SK-N-SH (cell line): ENCODE measurements around the gene AKR1C1.

ENCODE experiments used
- CTCF ChIP-seq: fragments of 200-600 bp; sonication (generic); IDR thresholded peaks from 2 replicates; pipeline ENCODE4 v1.6.1; 2017; ENCODE audit warnings: antibody characterized with exemption, mild to moderate bottlenecking, moderate library complexity
- FOXJ3 ChIP-seq: sonication (generic); formaldehyde crosslinking; IDR thresholded peaks from 2 replicates; pipeline ENCODE4 v1.5.1; 2020; ENCODE audit warnings: mild to moderate bottlenecking, missing genetic modification reagents
- GATA2 ChIP-seq: sonication (generic); formaldehyde crosslinking; IDR thresholded peaks from 2 replicates; pipeline ENCODE4 v1.5.0; 2020; ENCODE audit warnings: mild to moderate bottlenecking, missing genetic modification reagents
- JUND ChIP-seq: IDR thresholded peaks from 2 replicates; pipeline ENCODE4 v1.4.0; 2012
- MXI1 ChIP-seq: IDR thresholded peaks from 2 replicates; pipeline ENCODE4 v1.6.1; 2012; ENCODE audit warnings: mild to moderate bottlenecking, low read depth, low read length, improper control_type of control experiment
- POLR2AphosphoS5 ChIP-seq: IDR thresholded peaks from 2 replicates; pipeline ENCODE4 v1.6.1; 2012; ENCODE audit warnings: low read depth, low read length
- REST ChIP-seq: IDR thresholded peaks from 2 replicates; pipeline ENCODE4 v1.6.1; 2012; ENCODE audit warnings: mild to moderate bottlenecking, low read depth, low read length, moderate library complexity
- RXRA ChIP-seq: IDR thresholded peaks from 2 replicates; pipeline ENCODE4 v1.4.0; 2012; ENCODE audit warnings: low read depth, mild to moderate bottlenecking, borderline replicate concordance
- SIN3A ChIP-seq: IDR thresholded peaks from 2 replicates; pipeline ENCODE4 v1.6.1; 2012; ENCODE audit warnings: low read depth, mild to moderate bottlenecking, low read length, moderate library complexity, borderline replicate concordance
- TCF12 ChIP-seq: IDR thresholded peaks from 2 replicates; pipeline ENCODE4 v1.4.0; 2012
- USF2 ChIP-seq: fragments of 150-350 bp; IDR thresholded peaks from 2 replicates; pipeline ENCODE4 v1.6.1; 2017; ENCODE audit warnings: antibody characterized with exemption, low read length, low read depth, borderline replicate concordance

- no peak for TF ChIP-seq RXRA
- no peak for TF ChIP-seq CTCF
- TF ChIP-seq REST = no peak
- TF ChIP-seq POLR2AphosphoS5 = no peak
- no peak for TF ChIP-seq FOXJ3 (CRISPR knock-in tag)
- TF ChIP-seq USF2 = no peak
- TF ChIP-seq TCF12 = no peak
- no peak for TF ChIP-seq GATA2 (CRISPR knock-in tag)
- TF ChIP-seq MXI1 = no peak
- TF ChIP-seq SIN3A = no peak
- TF ChIP-seq JUND = no peak
Observed at GRCh38 chr10:4916086-4916716, 47.0 kb upstream of the AKR1C1 start.
